Measurements from ENCODE around the gene ARHGAP24. TPM values are rescaled to one million over a fixed set of nuclear protein-coding genes. Genes with fewer than 3 reads are reported as not detected.
"Not testable (repeated sequence)": the region's sequence is repeated elsewhere in the genome, so short reads cannot be mapped to it uniquely, and the experiment has no call there.

The ARHGAP24 gene
- total RNA-seq, 1 experiment from 2014 or later: 2.8 TPM

- DNase-seq (ENCODE audit: low read depth): no peak
These were observed 436.0 kb downstream of the ARHGAP24 start for GRCh38 chr4:85910985-85911384.

- no peak for DNase-seq (ENCODE audit: low read depth)
These were observed 439.2 kb downstream of the ARHGAP24 start for GRCh38 chr4:85913931-85914694.

- not testable (repeated sequence) for DNase-seq (ENCODE audit: low read depth)
These were observed 440.6 kb downstream of the ARHGAP24 start for GRCh38 chr4:85915570-85915969.

- DNase-seq (ENCODE audit: low read depth): no peak
These were observed 444.4 kb downstream of the ARHGAP24 start for GRCh38 chr4:85919200-85919887.

- DNase-seq (ENCODE audit: low read depth): no peak
These were observed 450.1 kb downstream of the ARHGAP24 start for GRCh38 chr4:85925071-85925470.

GRCh38 chr4:85928775-85929591 is 454.0 kb downstream of the ARHGAP24 start:
- DNase-seq (ENCODE audit: low read depth): peak; percentile 2

GRCh38 chr4:85929961-85930665 is 455.2 kb downstream of the ARHGAP24 start:
- no peak for DNase-seq (ENCODE audit: low read depth)

GRCh38 chr4:85932500-85933290 is 457.7 kb downstream of the ARHGAP24 start:
- DNase-seq (ENCODE audit: low read depth): no peak

- no peak for DNase-seq (ENCODE audit: low read depth)
These were observed 458.3 kb downstream of the ARHGAP24 start for GRCh38 chr4:85933291-85933640.

- DNase-seq (ENCODE audit: low read depth): no peak
These were observed 462.6 kb downstream of the ARHGAP24 start for GRCh38 chr4:85937507-85937906.

- DNase-seq (ENCODE audit: low read depth): no peak
These were observed 463.1 kb downstream of the ARHGAP24 start for GRCh38 chr4:85938062-85938461.

GRCh38 chr4:85938902-85939301 is 464.0 kb downstream of the ARHGAP24 start:
- DNase-seq (ENCODE audit: low read depth): no peak

GRCh38 chr4:85939595-85939994 is 464.6 kb downstream of the ARHGAP24 start:
- no peak for DNase-seq (ENCODE audit: low read depth)

GRCh38 chr4:85940151-85940550 is 465.2 kb downstream of the ARHGAP24 start:
- DNase-seq (ENCODE audit: low read depth): no peak

- DNase-seq (ENCODE audit: low read depth): no peak
These were observed 467.2 kb downstream of the ARHGAP24 start for GRCh38 chr4:85942107-85942506.

- DNase-seq (ENCODE audit: low read depth): no peak
These were observed 471.9 kb downstream of the ARHGAP24 start for GRCh38 chr4:85946821-85947220.

- DNase-seq (ENCODE audit: low read depth): no peak
These were observed 476.1 kb downstream of the ARHGAP24 start for GRCh38 chr4:85951099-85951498.

GRCh38 chr4:85952528-85952927 is 477.6 kb downstream of the ARHGAP24 start:
- peak; percentile 19 for DNase-seq (ENCODE audit: low read depth)

- peak; percentile 2 for DNase-seq (ENCODE audit: low read depth)
These were observed 478.2 kb downstream of the ARHGAP24 start for GRCh38 chr4:85952972-85953650.

GRCh38 chr4:85953651-85954018 is 478.7 kb downstream of the ARHGAP24 start:
- DNase-seq (ENCODE audit: low read depth): peak; percentile 70

Data from Daoy (cell line).